SK-N-SH treated with all-trans-retinoic acid at 6 μM for 48 hours (cell line): ENCODE results near the gene ELFN1.

Experiments used
- BACH2 ChIP-seq: fragments of 250-450 bp; sonication (Bioruptor Pico); IDR thresholded peaks from 2 replicates; pipeline ENCODE4 v1.9.0; 2021; ENCODE audit warnings: mild to moderate bottlenecking, borderline replicate concordance
- CSDC2 ChIP-seq: fragments of 250-450 bp; sonication (Bioruptor Pico); IDR thresholded peaks from 2 replicates; pipeline ENCODE4 v1.5.0; 2020; ENCODE audit warnings: mild to moderate bottlenecking, moderate library complexity
- TOX ChIP-seq: fragments of 250-450 bp; sonication (Bioruptor Pico); IDR thresholded peaks from 2 replicates; pipeline ENCODE4 v1.8.0; 2021; ENCODE audit warnings: mild to moderate bottlenecking, moderate library complexity, borderline replicate concordance
- TF ChIP-seq, protein P1 (sequence below): fragments of 250-450 bp; sonication (Bioruptor Pico); IDR thresholded peaks from 2 replicates; pipeline ENCODE4 v1.8.0; 2020; ENCODE audit warnings: mild to moderate bottlenecking, moderate library complexity, borderline replicate concordance

DNA sequence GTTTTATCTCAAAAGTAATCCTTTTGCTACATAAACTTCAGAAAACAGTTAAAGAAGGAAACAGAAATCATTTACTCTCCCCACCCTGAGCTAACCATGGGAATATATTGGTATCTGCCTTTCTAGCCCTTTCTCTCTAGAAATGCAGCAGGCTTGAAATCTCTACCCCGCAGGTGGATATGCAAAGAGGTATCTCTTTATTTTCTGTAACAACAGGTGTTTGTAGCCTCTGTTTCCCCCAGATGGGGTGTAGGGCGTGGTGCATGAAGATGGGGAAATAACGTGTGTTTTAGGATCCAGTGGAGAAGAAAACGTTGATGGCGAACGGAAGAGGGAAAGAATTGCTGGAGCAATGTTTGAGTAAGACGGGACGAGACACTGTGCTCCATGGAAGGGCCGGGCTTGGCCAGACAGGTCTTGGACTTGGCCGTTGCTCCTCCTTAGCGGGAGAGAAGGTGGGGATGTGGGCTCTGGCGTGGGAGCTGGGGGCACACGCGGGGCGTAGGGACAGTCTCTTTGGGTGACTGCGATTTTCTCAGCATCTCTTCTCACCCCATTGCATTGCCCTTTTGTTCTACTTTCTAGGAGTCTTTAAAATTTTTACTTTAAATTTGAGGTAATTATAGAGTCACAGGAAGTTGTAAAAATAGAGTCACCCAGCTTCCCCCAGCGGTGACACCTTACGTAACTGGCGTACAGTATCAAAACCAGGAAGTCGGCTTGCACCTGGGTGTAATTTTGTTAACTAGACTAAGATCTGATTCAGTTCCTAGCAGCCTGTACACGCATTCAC is 82.9 kb downstream of the ELFN1 start:
- TF ChIP-seq BACH2 (CRISPR knock-in tag) (no peak), CSDC2 (CRISPR knock-in tag) (no peak), TOX (CRISPR knock-in tag) (no peak)
- TF ChIP-seq, protein P1, sequence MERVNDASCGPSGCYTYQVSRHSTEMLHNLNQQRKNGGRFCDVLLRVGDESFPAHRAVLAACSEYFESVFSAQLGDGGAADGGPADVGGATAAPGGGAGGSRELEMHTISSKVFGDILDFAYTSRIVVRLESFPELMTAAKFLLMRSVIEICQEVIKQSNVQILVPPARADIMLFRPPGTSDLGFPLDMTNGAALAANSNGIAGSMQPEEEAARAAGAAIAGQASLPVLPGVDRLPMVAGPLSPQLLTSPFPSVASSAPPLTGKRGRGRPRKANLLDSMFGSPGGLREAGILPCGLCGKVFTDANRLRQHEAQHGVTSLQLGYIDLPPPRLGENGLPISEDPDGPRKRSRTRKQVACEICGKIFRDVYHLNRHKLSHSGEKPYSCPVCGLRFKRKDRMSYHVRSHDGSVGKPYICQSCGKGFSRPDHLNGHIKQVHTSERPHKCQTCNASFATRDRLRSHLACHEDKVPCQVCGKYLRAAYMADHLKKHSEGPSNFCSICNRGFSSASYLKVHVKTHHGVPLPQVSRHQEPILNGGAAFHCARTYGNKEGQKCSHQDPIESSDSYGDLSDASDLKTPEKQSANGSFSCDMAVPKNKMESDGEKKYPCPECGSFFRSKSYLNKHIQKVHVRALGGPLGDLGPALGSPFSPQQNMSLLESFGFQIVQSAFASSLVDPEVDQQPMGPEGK (CRISPR knock-in tag): no peak
